Measurements from ENCODE around the gene PMPCB.

DNA sequence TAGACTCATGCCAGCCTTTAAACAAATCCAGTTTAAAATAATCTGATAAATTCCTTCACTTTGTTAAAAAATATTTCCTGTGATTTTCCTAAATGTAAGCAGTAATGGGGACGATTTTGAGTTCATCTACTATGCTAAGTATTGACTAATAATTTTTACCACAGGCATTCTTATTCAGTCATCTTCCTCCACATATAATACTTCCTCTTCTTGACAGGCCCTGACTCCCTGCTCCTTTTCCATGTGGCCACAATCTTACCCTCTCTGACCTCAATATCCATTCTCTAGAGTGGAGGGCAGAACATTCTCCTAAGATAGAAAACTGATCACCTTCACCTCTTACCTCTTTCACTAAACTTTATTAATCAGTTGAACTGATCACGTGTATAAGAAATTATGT lies 39.5 kb downstream of the PMPCB start:
- TF ChIP-seq, protein P1, sequence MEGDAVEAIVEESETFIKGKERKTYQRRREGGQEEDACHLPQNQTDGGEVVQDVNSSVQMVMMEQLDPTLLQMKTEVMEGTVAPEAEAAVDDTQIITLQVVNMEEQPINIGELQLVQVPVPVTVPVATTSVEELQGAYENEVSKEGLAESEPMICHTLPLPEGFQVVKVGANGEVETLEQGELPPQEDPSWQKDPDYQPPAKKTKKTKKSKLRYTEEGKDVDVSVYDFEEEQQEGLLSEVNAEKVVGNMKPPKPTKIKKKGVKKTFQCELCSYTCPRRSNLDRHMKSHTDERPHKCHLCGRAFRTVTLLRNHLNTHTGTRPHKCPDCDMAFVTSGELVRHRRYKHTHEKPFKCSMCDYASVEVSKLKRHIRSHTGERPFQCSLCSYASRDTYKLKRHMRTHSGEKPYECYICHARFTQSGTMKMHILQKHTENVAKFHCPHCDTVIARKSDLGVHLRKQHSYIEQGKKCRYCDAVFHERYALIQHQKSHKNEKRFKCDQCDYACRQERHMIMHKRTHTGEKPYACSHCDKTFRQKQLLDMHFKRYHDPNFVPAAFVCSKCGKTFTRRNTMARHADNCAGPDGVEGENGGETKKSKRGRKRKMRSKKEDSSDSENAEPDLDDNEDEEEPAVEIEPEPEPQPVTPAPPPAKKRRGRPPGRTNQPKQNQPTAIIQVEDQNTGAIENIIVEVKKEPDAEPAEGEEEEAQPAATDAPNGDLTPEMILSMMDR (IDR thresholded peaks at IDR 0.05; ENCODE audit: borderline replicate concordance, extremely low read depth, low read length, poor library complexity, severe bottlenecking): no peak
- no peak for TF ChIP-seq EZH2 (IDR thresholded peaks at IDR 0.05; ENCODE audit: borderline replicate concordance, low read depth, low read length, severe bottlenecking)

Data from DND-41 (cell line).